H1 (cell line): ENCODE measurements around the gene ABHD1. TPM values are rescaled to one million over a fixed set of nuclear protein-coding genes. Genes with fewer than 3 reads are reported as not detected.

ENCODE experiments used
- CTCF ChIA-PET: fragments of 300-600 bp; sonication (Branson Sonifier 250); formaldehyde crosslinking; loops from one replicate; lab custom pipeline; 2021; ENCODE audit not compliant: partially characterized antibody; lab: Charles Lee
- POLR2A ChIA-PET: fragments of 300-600 bp; sonication (Branson Sonifier 250); formaldehyde crosslinking; loops from one replicate; lab custom pipeline; 2021; ENCODE audit warnings: inconsistent platforms; ENCODE audit not compliant: partially characterized antibody; lab: Charles Lee
- DNase-seq, 2 experiments: peaks; one replicate each; pipeline versions ENCODE4 v3.0.0 to v3.0.0-alpha.2; 2010 to 2022; ENCODE audit warnings: low spot score in 2 of 2, low read depth in 1 of 2, mixed read lengths in 1 of 2
- FAIRE-seq: peaks from 2 replicates; lab custom pipeline; 2011; peaks lifted over from hg19 to GRCh38; lab: Jason Lieb, UNC
- H2AFZ ChIP-seq: 2 replicates; pipeline ENCODE4 v1.8.1; 2012; ENCODE audit warnings: low read length, inconsistent platforms
- H2AK5ac ChIP-seq: 2 replicates; pipeline ENCODE4 v1.6.1; 2013; ENCODE audit warnings: low read depth, low read length
- H2BK120ac ChIP-seq: replicated peaks from 2 replicates; pipeline ENCODE3; 2013; ENCODE audit warnings: low read depth, low read length, inconsistent platforms
- H2BK12ac ChIP-seq: 2 replicates; pipeline ENCODE4 v1.6.1; 2013; ENCODE audit warnings: low read depth, low read length
- H2BK15ac ChIP-seq: 2 replicates; pipeline ENCODE4 v1.6.1; 2013; ENCODE audit warnings: low read length
- H2BK20ac ChIP-seq: 2 replicates; pipeline ENCODE4 v1.6.1; 2013; ENCODE audit warnings: low read length
- H2BK5ac ChIP-seq: 2 replicates; pipeline ENCODE4 v1.6.1; 2013; ENCODE audit warnings: low read depth, low read length
- H3K14ac ChIP-seq: 2 replicates; pipeline ENCODE4 v1.6.1; 2013; ENCODE audit warnings: inconsistent platforms; ENCODE audit not compliant: insufficient read length
- H3K18ac ChIP-seq: 2 replicates; pipeline ENCODE4 v1.6.1; 2013; ENCODE audit warnings: low read length; ENCODE audit errors: extremely low read depth
- H3K23ac ChIP-seq: 2 replicates; pipeline ENCODE4 v1.6.1; 2013; ENCODE audit warnings: inconsistent platforms; ENCODE audit not compliant: insufficient read length
- H3K23me2 ChIP-seq: 2 replicates; pipeline ENCODE4 v1.6.1; 2013; ENCODE audit warnings: low read depth, low read length
- H3K27ac ChIP-seq: 2 replicates; pipeline ENCODE4 v1.6.1; 2011; ENCODE audit warnings: low read depth, low read length, inconsistent platforms
- H3K27me3 ChIP-seq, 4 experiments: replicated peaks in 1 of 4; 1 replicate in 1 of 4; 2 replicates in 3 of 4; pipeline versions ENCODE4 v1.6.1 to v1.8.1; 2011 to 2013; ENCODE audit warnings: low read length in 3 of 4, mild to moderate bottlenecking in 3 of 4, inconsistent platforms in 2 of 4, mixed read lengths in 2 of 4, moderate library complexity in 1 of 4; ENCODE audit not compliant: control insufficient read depth in 3 of 4, insufficient read depth in 3 of 4; ENCODE audit errors: extremely low read depth in 1 of 4
- H3K36me3 ChIP-seq, 4 experiments: 2 replicates each; pipeline versions ENCODE4 v1.6.1 to v1.8.1; 2011 to 2013; ENCODE audit warnings: mild to moderate bottlenecking in 4 of 4, low read length in 3 of 4, moderate library complexity in 2 of 4, control low read depth in 1 of 4, inconsistent platforms in 1 of 4; ENCODE audit not compliant: insufficient read depth in 4 of 4, control insufficient read depth in 2 of 4
- H3K4ac ChIP-seq: replicated peaks from 2 replicates; pipeline ENCODE3; 2013; ENCODE audit warnings: low read length, low read depth, mixed read lengths, inconsistent platforms; ENCODE audit not compliant: insufficient read length
- H3K4me1 ChIP-seq, 4 experiments: replicated peaks in 1 of 4; 1 replicate in 1 of 4; 2 replicates in 3 of 4; pipeline versions ENCODE4 v1.6.1 to v1.8.1; 2011 to 2013; ENCODE audit warnings: low read length in 3 of 4, inconsistent platforms in 2 of 4, mixed read lengths in 1 of 4; ENCODE audit not compliant: insufficient read depth in 4 of 4, control insufficient read depth in 3 of 4
- H3K4me2 ChIP-seq, 2 experiments: 2 replicates each; pipeline versions ENCODE4 v1.6.1 to v1.8.1; 2011 to 2013; ENCODE audit warnings: low read depth in 2 of 2, low read length in 2 of 2, control low read depth in 1 of 2, inconsistent platforms in 1 of 2, mild to moderate bottlenecking in 1 of 2; ENCODE audit not compliant: insufficient read depth in 1 of 2
- H3K4me3 ChIP-seq, 4 experiments: fragments of 200-600, 300-600 bp in 1 of 4; sonication (generic), shearing (Covaris generic), sonication (Bioruptor Twin) in 1 of 4; 2 replicates each; pipeline versions ENCODE4 v1.5.1 to v1.8.1; 2011 to 2016; ENCODE audit warnings: low read length in 4 of 4, low read depth in 3 of 4, control low read depth in 2 of 4, inconsistent platforms in 2 of 4, mild to moderate bottlenecking in 2 of 4, mixed read lengths in 1 of 4, moderate library complexity in 1 of 4; ENCODE audit not compliant: insufficient read depth in 2 of 4; ENCODE audit errors: extremely low read depth in 1 of 4
- H3K56ac ChIP-seq: replicated peaks from 2 replicates; pipeline ENCODE3; 2013; ENCODE audit warnings: low read depth, mild to moderate bottlenecking, mixed read lengths, low read length, inconsistent platforms; ENCODE audit not compliant: insufficient read length
- H3K79me1 ChIP-seq: 2 replicates; pipeline ENCODE4 v1.6.1; 2013; ENCODE audit warnings: low read depth, low read length, control low read depth
- H3K79me2 ChIP-seq, 2 experiments: 2 replicates each; pipeline versions ENCODE4 v1.6.1 to v1.8.1; 2012 to 2013; ENCODE audit warnings: low read length in 2 of 2, mild to moderate bottlenecking in 2 of 2, inconsistent platforms in 1 of 2; ENCODE audit not compliant: insufficient read depth in 2 of 2, control insufficient read depth in 1 of 2
- H3K9ac ChIP-seq, 4 experiments: replicated peaks in 1 of 4; 1 replicate in 1 of 4; 2 replicates in 3 of 4; pipeline versions ENCODE4 v1.6.1 to v1.8.1; 2011 to 2013; ENCODE audit warnings: low read depth in 3 of 4, low read length in 3 of 4, control low read depth in 2 of 4, mild to moderate bottlenecking in 2 of 4, moderate library complexity in 2 of 4, inconsistent platforms in 1 of 4; ENCODE audit errors: extremely low read depth in 1 of 4
- H3K9me3 ChIP-seq, 2 experiments: 2 replicates each; pipeline versions ENCODE4 v1.6.1 to v1.8.1; 2012 to 2013; ENCODE audit warnings: mild to moderate bottlenecking in 2 of 2, moderate library complexity in 2 of 2, control low read depth in 1 of 2, inconsistent platforms in 1 of 2, low read depth in 1 of 2, low read length in 1 of 2, mixed read lengths in 1 of 2; ENCODE audit not compliant: insufficient read depth in 2 of 2
- H4K20me1 ChIP-seq, 2 experiments: replicated peaks in 1 of 2; 2 replicates each; pipeline versions ENCODE3 to v1.8.1; 2011 to 2013; ENCODE audit warnings: inconsistent platforms in 2 of 2, low read length in 2 of 2, mild to moderate bottlenecking in 1 of 2; ENCODE audit not compliant: insufficient read depth in 2 of 2, control insufficient read depth in 1 of 2
- H4K5ac ChIP-seq: 2 replicates; pipeline ENCODE4 v1.6.1; 2013; ENCODE audit warnings: low read length, low read depth, mixed read lengths, inconsistent platforms; ENCODE audit not compliant: insufficient read length
- H4K8ac ChIP-seq: 2 replicates; pipeline ENCODE4 v1.8.0; 2013; ENCODE audit warnings: mild to moderate bottlenecking, moderate library complexity, low read length, inconsistent platforms; ENCODE audit not compliant: insufficient read depth; ENCODE audit errors: extremely low read depth
- H4K91ac ChIP-seq: replicated peaks from 2 replicates; pipeline ENCODE3; 2013; ENCODE audit warnings: low read length, mixed read lengths, inconsistent platforms; ENCODE audit not compliant: insufficient read length
- BRCA1 ChIP-seq: IDR thresholded peaks from 2 replicates; pipeline ENCODE4 v1.6.1; 2012; ENCODE audit warnings: low read depth, low read length, improper control_type of control experiment
- CBX5 ChIP-seq: fragments of 300-800, 300-1000 bp; sonication (generic); IDR thresholded peaks from 2 replicates; pipeline ENCODE4 v1.7.1; 2016; ENCODE audit warnings: antibody characterized with exemption, low read length, low read depth
- CEBPB ChIP-seq: IDR thresholded peaks from 2 replicates; pipeline ENCODE4 v1.6.1; 2012; ENCODE audit warnings: low read depth, low read length
- CHD2 ChIP-seq: IDR thresholded peaks from 2 replicates; pipeline ENCODE4 v1.6.1; 2012; ENCODE audit warnings: low read length, improper control_type of control experiment
- EGR1 ChIP-seq: IDR thresholded peaks from 2 replicates; pipeline ENCODE4 v1.6.1; 2011; ENCODE audit warnings: low read depth, low read length, borderline replicate concordance
- EP300 ChIP-seq, 2 experiments: IDR thresholded peaks; 1 replicate in 1 of 2; 2 replicates in 1 of 2; pipeline ENCODE4 v1.6.1; 2011 to 2012; ENCODE audit warnings: low read depth in 2 of 2, low read length in 2 of 2, mild to moderate bottlenecking in 2 of 2, borderline replicate concordance in 1 of 2, inconsistent platforms in 1 of 2, moderate library complexity in 1 of 2
- JUN ChIP-seq: IDR thresholded peaks from 2 replicates; pipeline ENCODE4 v1.6.1; 2011; ENCODE audit warnings: low read depth, mild to moderate bottlenecking, improper control_type of control experiment, low read length
- MAFK ChIP-seq: IDR thresholded peaks from 2 replicates; pipeline ENCODE4 v1.6.1; 2012; ENCODE audit warnings: low read depth, mild to moderate bottlenecking, improper control_type of control experiment, low read length
- NANOG ChIP-seq: IDR thresholded peaks from 2 replicates; pipeline ENCODE4 v1.6.1; 2011; ENCODE audit warnings: low read length, low read depth, mild to moderate bottlenecking, inconsistent platforms; ENCODE audit not compliant: insufficient read depth, poor library complexity, severe bottlenecking
- PHF8 ChIP-seq: fragments of 200-600 bp; sonication (generic); conservative IDR thresholded peaks from 2 replicates; pipeline ENCODE4 v1.7.1; 2012; ENCODE audit warnings: low read depth, mild to moderate bottlenecking, inconsistent platforms, low read length, moderate library complexity
- POLR2A ChIP-seq, 2 experiments: IDR thresholded peaks; 1 replicate in 1 of 2; 2 replicates in 1 of 2; pipeline ENCODE4 v1.6.1; 2011; ENCODE audit warnings: low read depth in 2 of 2, low read length in 2 of 2, mild to moderate bottlenecking in 2 of 2; ENCODE audit errors: control extremely low read depth in 1 of 2
- RXRA ChIP-seq: IDR thresholded peaks from 2 replicates; pipeline ENCODE4 v1.6.1; 2011; ENCODE audit warnings: low read depth, mild to moderate bottlenecking, low read length, moderate library complexity; ENCODE audit not compliant: insufficient read depth
- SIRT6 ChIP-seq: IDR thresholded peaks from one replicate; pipeline ENCODE4 v1.7.1; 2012; ENCODE audit warnings: low read length, inconsistent platforms
- TAF1 ChIP-seq: IDR thresholded peaks from 2 replicates; pipeline ENCODE4 v1.6.1; 2011; ENCODE audit warnings: mild to moderate bottlenecking, low read depth, low read length
- WGBS, 2 experiments: shearing (Covaris generic) in 1 of 2; methylation state at CpG; one replicate each; pipeline versions ENCODE4 v1.1.6 to v1.1.7; 2013 to 2015; ENCODE audit warnings: low lambda C conversion rate in 2 of 2, mixed read lengths in 2 of 2, inconsistent platforms in 1 of 2, low coverage in 1 of 2, missing lambda C conversion rate in 1 of 2; ENCODE audit not compliant: insufficient replicate concordance in 2 of 2, insufficient coverage in 1 of 2, insufficient read length in 1 of 2; ENCODE audit errors: extremely low coverage in 1 of 2, missing lambda C conversion rate in 1 of 2; 5-methylcytosine and 5-hydroxymethylcytosine counted together
- polyA plus RNA-seq, 7 experiments: library from polyadenylated mRNA; depleted of rRNA in 3 of 7; stranded (reverse) in 5 of 7; unstranded in 2 of 7; fragments of >200 nt in 5 of 7; fragments of 200-250 nt in 2 of 7; gene quantifications; 1 replicate in 5 of 7; 2 replicates in 1 of 7; 4 replicates in 1 of 7; pipeline versions ENCODE4 v1.2.1 to v1.2.3, GENCODE V29; 2011 to 2013; ENCODE audit warnings: missing spikeins in 2 of 7, mixed read lengths in 2 of 7
- total RNA-seq: library from RNA; stranded (reverse); fragmentation: NEBNext Ultra II Directional; extraction: Animal tissue kit (Norgen Biotek cat#: 25700); gene quantifications from 2 replicates; pipeline ENCODE4 v1.2.1, GENCODE V29; 2021

The ABHD1 gene
- total and polyA plus RNA-seq, 2 of the 8 experiments (the other 6 are each of a cell fraction or from before 2014, with no cell fraction given) = 0.20 to 1.1 TPM

- 88% methylated on average over 4 of the region's 4 CpGs; no CpG with 5 or more reads in 1 of the 2 experiments for WGBS, 2 experiments
- CTCF ChIA-PET = interaction anchor here (0.9 to 16.5 kb wide), 4 partner anchors 9 to 225 kb away, joined by 3 to 160 read pairs (median 4); partner anchors contain the start of genes AGBL5 and KHK
- H3K14ac ChIP-seq = no peak overlapping the region
- H2AFZ ChIP-seq = no peak overlapping the region
- no peak overlapping the region for H3K4ac ChIP-seq
- H3K79me2 ChIP-seq = no peaks in the 10 kb centered on the region
- H3K27me3 ChIP-seq = 0 out of 7 replicates have a peak, but pooled peaks cover 0 to 3% (median 0%) of the 10 kb centered on the region in 4 experiments
- H2BK5ac ChIP-seq = no peak overlapping the region
- H2AK5ac ChIP-seq = no peak overlapping the region
- no peak overlapping the region for H3K4me2 ChIP-seq
- H3K4me1 ChIP-seq = peaks cover 0 to 24% (median 13%) of the 10 kb centered on the region in 4 experiments; a peak in 6 of 7 replicates
- no peak overlapping the region for H4K8ac ChIP-seq
- no peak overlapping the region for H3K18ac ChIP-seq
- no peak for DNase-seq
- H3K79me1 ChIP-seq = no peaks in the 10 kb centered on the region
- no peak overlapping the region for H4K5ac ChIP-seq
- H3K23ac ChIP-seq = no peak overlapping the region
- H2BK120ac ChIP-seq = no peak overlapping the region
- H3K4me3 ChIP-seq = no peak overlapping the region
- H3K56ac ChIP-seq = no peak overlapping the region
- H3K23me2 ChIP-seq = peaks cover 7% of the 10 kb centered on the region; the same call in 1 of the 2 replicates
- no peak overlapping the region for H2BK12ac ChIP-seq
- H4K91ac ChIP-seq = no peak overlapping the region
- no peak overlapping the region for H3K9ac ChIP-seq
- FAIRE-seq = no peak
- no peak overlapping the region for H2BK20ac ChIP-seq
- no peaks in the 10 kb centered on the region for H4K20me1 ChIP-seq
- no peak overlapping the region for H2BK15ac ChIP-seq
- no peak overlapping the region for H3K27ac ChIP-seq
- POLR2A ChIA-PET = interaction anchor here (0.6 to 1.6 kb wide), 5 partner anchors 15 to 140 kb away, joined by 3 to 6 read pairs (median 4); partner anchors contain the start of gene AGBL5
- no peaks in the 10 kb centered on the region for H3K36me3 ChIP-seq
- no peaks in the 10 kb centered on the region for H3K9me3 ChIP-seq
- TF ChIP-seq NANOG = no peak
- no peak for TF ChIP-seq MAFK
- no peak for TF ChIP-seq EP300 (IDR thresholded peaks at IDR 0.05; ENCODE audit: borderline replicate concordance in 1 of 2, low read depth in 2 of 2, low read length in 2 of 2)
- no peak for TF ChIP-seq JUN
- no peak for TF ChIP-seq POLR2A (IDR thresholded peaks at IDR 0.05; ENCODE audit: control extremely low read depth in 1 of 2, low read depth in 2 of 2, low read length in 2 of 2)
- TF ChIP-seq BRCA1 = no peak
- no peak for TF ChIP-seq CBX5
- no peak for TF ChIP-seq PHF8
- no peak for TF ChIP-seq TAF1
- no peak for TF ChIP-seq EGR1
- no peak for TF ChIP-seq CHD2
- TF ChIP-seq SIRT6 = no peak
- no peak for TF ChIP-seq RXRA
- TF ChIP-seq CEBPB = no peak
Measured at GRCh38 chr2:27076323-27076722, 47.3 kb upstream of the ABHD1 start.
